Bronchial epithelial cell (primary cell): ENCODE data around the gene ABLIM2. TPM values are rescaled to one million over a fixed set of nuclear protein-coding genes. Genes with fewer than 3 reads are reported as not detected.

Source experiments
- DNase-seq: peaks from one replicate; pipeline ENCODE4 v3.0.0-alpha.2; 2010; ENCODE audit warnings: low read depth
- FAIRE-seq: peaks from 2 replicates; lab custom pipeline; 2011; peaks lifted over from hg19 to GRCh38; lab: Jason Lieb, UNC
- H3K27me3 ChIP-seq: 2 replicates; pipeline ENCODE4 v1.5.1; 2011; ENCODE audit warnings: low read length; ENCODE audit not compliant: control insufficient read depth, insufficient read depth
- H3K36me3 ChIP-seq: 2 replicates; pipeline ENCODE4 v1.5.1; 2011; ENCODE audit warnings: low read length; ENCODE audit not compliant: control insufficient read depth, insufficient read depth
- H3K4me3 ChIP-seq: 2 replicates; pipeline ENCODE4 v1.5.1; 2011; ENCODE audit warnings: mild to moderate bottlenecking, low read depth, low read length, control low read depth
- total RNA-seq: library from RNA; depleted of rRNA; stranded (reverse); fragments of >200 nt; gene quantifications from 2 replicates; pipeline ENCODE4 v1.2.1, GENCODE V29; 2014
- TF ChIP-seq, protein P1 (sequence below): IDR thresholded peaks from 2 replicates; pipeline ENCODE4 v1.5.1; 2011; ENCODE audit warnings: mild to moderate bottlenecking, moderate library complexity, low read length, control low read depth, inconsistent platforms; ENCODE audit not compliant: insufficient read depth, severe bottlenecking

Gene ABLIM2
- total RNA-seq, 1 donor from 2014 or later: 1.1 TPM

- TF ChIP-seq, protein P1, sequence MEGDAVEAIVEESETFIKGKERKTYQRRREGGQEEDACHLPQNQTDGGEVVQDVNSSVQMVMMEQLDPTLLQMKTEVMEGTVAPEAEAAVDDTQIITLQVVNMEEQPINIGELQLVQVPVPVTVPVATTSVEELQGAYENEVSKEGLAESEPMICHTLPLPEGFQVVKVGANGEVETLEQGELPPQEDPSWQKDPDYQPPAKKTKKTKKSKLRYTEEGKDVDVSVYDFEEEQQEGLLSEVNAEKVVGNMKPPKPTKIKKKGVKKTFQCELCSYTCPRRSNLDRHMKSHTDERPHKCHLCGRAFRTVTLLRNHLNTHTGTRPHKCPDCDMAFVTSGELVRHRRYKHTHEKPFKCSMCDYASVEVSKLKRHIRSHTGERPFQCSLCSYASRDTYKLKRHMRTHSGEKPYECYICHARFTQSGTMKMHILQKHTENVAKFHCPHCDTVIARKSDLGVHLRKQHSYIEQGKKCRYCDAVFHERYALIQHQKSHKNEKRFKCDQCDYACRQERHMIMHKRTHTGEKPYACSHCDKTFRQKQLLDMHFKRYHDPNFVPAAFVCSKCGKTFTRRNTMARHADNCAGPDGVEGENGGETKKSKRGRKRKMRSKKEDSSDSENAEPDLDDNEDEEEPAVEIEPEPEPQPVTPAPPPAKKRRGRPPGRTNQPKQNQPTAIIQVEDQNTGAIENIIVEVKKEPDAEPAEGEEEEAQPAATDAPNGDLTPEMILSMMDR: no peak
- no peak for FAIRE-seq
- Histone ChIP-seq H3K27me3 (peaks cover 4% of the 10 kb centered on the region), H3K4me3 (no peak overlapping the region), H3K36me3 (no peaks in the 10 kb centered on the region)
- no peak for DNase-seq
Measured at GRCh38 chr4:8076023-8076422, 82.6 kb downstream of the ABLIM2 start.

- peaks cover 3% of the 10 kb centered on the region for H3K27me3 ChIP-seq
- no peaks in the 10 kb centered on the region for H3K36me3 ChIP-seq
- DNase-seq (no peak), FAIRE-seq (no peak)
- TF ChIP-seq, protein P1: no peak
- H3K4me3 ChIP-seq: no peak overlapping the region
Measured at GRCh38 chr4:8073206-8073863, 85.3 kb downstream of the ABLIM2 start.

GRCh38 chr4:8072235-8072968 lies 86.2 kb downstream of the ABLIM2 start:
- no peaks in the 10 kb centered on the region for H3K36me3 ChIP-seq
- H3K27me3 ChIP-seq: peaks cover 3% of the 10 kb centered on the region
- TF ChIP-seq, protein P1: no peak
- no peak for FAIRE-seq
- H3K4me3 ChIP-seq: no peak overlapping the region
- no peak for DNase-seq

GRCh38 chr4:8071766-8072165 lies 86.8 kb downstream of the ABLIM2 start:
- H3K27me3 ChIP-seq: peaks cover 3% of the 10 kb centered on the region
- TF ChIP-seq, protein P1: no peak
- H3K4me3 ChIP-seq: no peak overlapping the region
- no peaks in the 10 kb centered on the region for H3K36me3 ChIP-seq
- no peak for DNase-seq
- FAIRE-seq: no peak

DNA sequence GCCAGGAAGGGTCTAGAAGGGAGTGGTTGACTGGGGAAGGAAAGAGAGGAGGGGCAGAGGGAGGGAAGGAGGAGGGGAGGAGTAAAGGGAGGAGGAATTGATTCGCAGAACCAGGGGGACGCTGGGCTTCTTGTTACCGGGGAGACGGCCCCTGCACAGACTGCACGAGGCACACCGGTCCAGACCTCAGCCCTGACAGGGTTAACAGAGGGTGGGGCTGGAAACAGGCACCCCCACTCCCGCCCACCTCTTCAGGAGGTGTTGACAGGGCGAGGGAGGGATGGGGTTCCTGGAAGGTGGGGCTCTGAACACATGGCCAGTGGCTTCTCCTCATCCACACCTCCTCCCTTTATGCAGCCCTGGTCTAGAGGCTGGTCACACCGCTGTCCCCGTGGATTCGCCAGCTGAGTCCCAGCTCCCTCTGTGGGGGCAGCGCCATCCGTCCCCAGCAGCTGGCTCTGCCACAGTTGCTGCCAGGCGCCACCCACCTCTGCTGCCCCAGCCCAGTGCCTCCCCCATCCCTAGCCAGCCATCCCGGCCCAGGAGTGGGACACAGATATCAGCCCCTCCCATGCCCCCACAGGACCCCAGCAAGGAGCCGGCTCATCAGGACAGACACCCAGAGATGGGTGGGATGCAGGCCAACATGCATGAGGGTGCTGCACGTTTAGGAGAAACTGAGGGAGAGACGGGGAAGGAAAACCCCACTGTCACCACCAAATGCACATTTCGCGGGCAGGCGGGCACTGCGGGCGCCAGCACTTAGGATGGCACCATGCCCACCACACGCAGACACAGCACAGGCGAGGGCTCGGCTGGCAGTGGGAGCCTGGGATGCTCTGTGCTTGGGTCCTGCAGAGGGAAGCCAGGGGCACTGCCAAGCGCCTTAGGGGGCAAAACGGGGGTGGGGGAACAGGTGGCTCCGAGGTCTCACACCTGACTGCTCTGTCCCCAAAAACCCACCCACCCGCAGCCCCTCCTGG lies 87.6 kb downstream of the ABLIM2 start:
- Histone ChIP-seq H3K27me3 (peaks cover 3% of the 10 kb centered on the region), H3K4me3 (no peak overlapping the region), H3K36me3 (no peaks in the 10 kb centered on the region)
- DNase-seq: no peak
- TF ChIP-seq, protein P1: no peak
- FAIRE-seq: no peak
